IMR-90 (cell line): ENCODE measurements around the gene TRAPPC2L. TPM values are rescaled to one million over a fixed set of nuclear protein-coding genes. Genes with fewer than 3 reads are reported as not detected.

Experiments
- ATAC-seq: fragments of 200-7000 bp; cut with Tn5 transposase; 2 replicates; pipeline ENCODE4 v1.9.1; 2020; ENCODE audit warnings: low read depth, mild to moderate bottlenecking, moderate library complexity
- BruUV-seq: library from RNA; stranded (reverse); fragments of 400-500 nt; replicated peaks from 2 replicates; lab custom pipeline; 2021; lab: Mats Ljungman, UMichigan
- CTCF ChIA-PET: fragments of 300-600 bp; formaldehyde crosslinking; extraction: SDS; loops from one replicate; lab custom pipeline; 2021; ENCODE audit warnings: antibody characterized with exemption; lab: Yijun Ruan, JAX
- POLR2A ChIA-PET: fragments of 300-600 bp; sonication (Branson Sonifier 250); formaldehyde crosslinking; loops from one replicate; lab custom pipeline; 2022; ENCODE audit warnings: antibody characterized with exemption; ENCODE audit not compliant: unreplicated experiment; lab: Charles Lee
- DNase-seq: peaks from one replicate; pipeline ENCODE4 v3.0.0; 2013
- H2AFZ ChIP-seq: replicated peaks from 2 replicates; pipeline ENCODE3; 2013; ENCODE audit warnings: low read length, mild to moderate bottlenecking; ENCODE audit not compliant: poor library complexity
- H2AK5ac ChIP-seq: 2 replicates; pipeline ENCODE4 v1.6.1; 2013; ENCODE audit warnings: low read depth, low read length, inconsistent platforms
- H2AK9ac ChIP-seq: replicated peaks from 2 replicates; pipeline ENCODE3; 2013; ENCODE audit warnings: mild to moderate bottlenecking, low read depth, low read length, moderate library complexity; ENCODE audit not compliant: poor library complexity
- H2BK120ac ChIP-seq: 2 replicates; pipeline ENCODE4 v1.6.1; 2013; ENCODE audit warnings: low read depth, low read length, inconsistent platforms
- H2BK15ac ChIP-seq: 3 replicates; pipeline ENCODE4 v1.6.1; 2013; ENCODE audit warnings: low read depth, low read length, inconsistent platforms
- H2BK20ac ChIP-seq: 2 replicates; pipeline ENCODE4 v1.6.1; 2013; ENCODE audit warnings: low read depth, mild to moderate bottlenecking, inconsistent platforms, low read length, moderate library complexity
- H2BK5ac ChIP-seq: 2 replicates; pipeline ENCODE4 v1.6.1; 2013; ENCODE audit warnings: mild to moderate bottlenecking, low read depth, low read length, inconsistent platforms; ENCODE audit not compliant: poor library complexity, severe bottlenecking
- H3K14ac ChIP-seq: replicated peaks from 2 replicates; pipeline ENCODE4 v1.6.1; 2013; ENCODE audit warnings: low read depth, low read length, inconsistent platforms
- H3K18ac ChIP-seq: 2 replicates; pipeline ENCODE4 v1.6.1; 2013; ENCODE audit warnings: low read depth, low read length, control low read depth
- H3K23ac ChIP-seq: 2 replicates; pipeline ENCODE4 v1.6.1; 2013; ENCODE audit warnings: low read depth, low read length, inconsistent platforms
- H3K27ac ChIP-seq: 2 replicates; pipeline ENCODE4 v1.5.1; 2013; ENCODE audit warnings: mild to moderate bottlenecking, control low read depth, low read length; ENCODE audit not compliant: insufficient read depth
- H3K27me3 ChIP-seq: 2 replicates; pipeline ENCODE4 v1.6.1; 2013; ENCODE audit warnings: low read length; ENCODE audit not compliant: control insufficient read depth, insufficient read depth
- H3K36me3 ChIP-seq: 2 replicates; pipeline ENCODE4 v1.6.1; 2013; ENCODE audit warnings: low read length, mixed read lengths; ENCODE audit not compliant: control insufficient read depth, insufficient read depth
- H3K4ac ChIP-seq: 2 replicates; pipeline ENCODE4 v1.6.1; 2013; ENCODE audit warnings: low read depth, low read length, inconsistent platforms
- H3K4me1 ChIP-seq: 2 replicates; pipeline ENCODE4 v1.6.1; 2013; ENCODE audit warnings: low read length, mixed read lengths; ENCODE audit not compliant: control insufficient read depth, insufficient read depth
- H3K4me2 ChIP-seq: 2 replicates; pipeline ENCODE4 v1.6.1; 2013; ENCODE audit warnings: low read depth, mild to moderate bottlenecking, control low read depth, low read length, moderate library complexity
- H3K4me3 ChIP-seq: 2 replicates; pipeline ENCODE4 v1.5.1; 2013; ENCODE audit warnings: low read depth, mild to moderate bottlenecking, control low read depth, low read length, moderate library complexity; ENCODE audit not compliant: insufficient read depth
- H3K56ac ChIP-seq: 2 replicates; pipeline ENCODE4 v1.6.1; 2013; ENCODE audit warnings: low read length, inconsistent platforms; ENCODE audit not compliant: insufficient read depth; ENCODE audit errors: extremely low read depth
- H3K79me1 ChIP-seq, 2 experiments: 2 replicates each; pipeline ENCODE4 v1.6.1; 2013; ENCODE audit warnings: low read length in 2 of 2, inconsistent platforms in 1 of 2, low read depth in 1 of 2
- H3K9ac ChIP-seq: 2 replicates; pipeline ENCODE4 v1.6.1; 2013; ENCODE audit warnings: low read depth, low read length, control low read depth
- H3K9me1 ChIP-seq: 2 replicates; pipeline ENCODE4 v1.6.1; 2013; ENCODE audit warnings: low read length, inconsistent platforms; ENCODE audit not compliant: insufficient read depth
- H3K9me3 ChIP-seq: 2 replicates; pipeline ENCODE4 v1.6.1; 2013; ENCODE audit warnings: low read length; ENCODE audit not compliant: control insufficient read depth, insufficient read depth
- H4K20me1 ChIP-seq: 2 replicates; pipeline ENCODE4 v1.6.1; 2013; ENCODE audit warnings: low read length, inconsistent platforms; ENCODE audit not compliant: insufficient read depth
- H4K5ac ChIP-seq: 2 replicates; pipeline ENCODE4 v1.6.1; 2013; ENCODE audit warnings: mild to moderate bottlenecking, low read depth, low read length, control low read depth
- H4K8ac ChIP-seq, 2 experiments: 2 replicates each; pipeline ENCODE4 v1.6.1; 2013; ENCODE audit warnings: low read depth in 2 of 2, low read length in 2 of 2, control low read depth in 1 of 2, inconsistent platforms in 1 of 2
- H4K91ac ChIP-seq: 2 replicates; pipeline ENCODE4 v1.6.1; 2013; ENCODE audit warnings: low read depth, low read length, inconsistent platforms; ENCODE audit not compliant: insufficient read depth
- BHLHE40 ChIP-seq: fragments of 150-350 bp; IDR thresholded peaks from 2 replicates; pipeline ENCODE4 v1.6.1; 2016; ENCODE audit warnings: mild to moderate bottlenecking, low read depth, low read length
- CEBPB ChIP-seq: IDR thresholded peaks from 2 replicates; pipeline ENCODE4 v1.6.1; 2012; ENCODE audit warnings: low read depth, low read length, improper control_type of control experiment
- CHD1 ChIP-seq: IDR thresholded peaks from 2 replicates; pipeline ENCODE4 v1.6.1; 2012; ENCODE audit warnings: low read depth, low read length, improper control_type of control experiment
- CTCF ChIP-seq: conservative IDR thresholded peaks from 2 replicates; pipeline ENCODE4 v1.5.1; 2012; ENCODE audit warnings: mild to moderate bottlenecking, low read depth, low read length, improper control_type of control experiment
- ELK1 ChIP-seq: fragments of 150-350 bp; IDR thresholded peaks from 2 replicates; pipeline ENCODE4 v1.6.1; 2016; ENCODE audit warnings: low read depth, mild to moderate bottlenecking, low read length, moderate library complexity, borderline replicate concordance
- FOS ChIP-seq: fragments of 150-350 bp; IDR thresholded peaks from 2 replicates; pipeline ENCODE4 v1.6.1; 2016; ENCODE audit warnings: low read depth, low read length
- MAFK ChIP-seq: IDR thresholded peaks from 2 replicates; pipeline ENCODE4 v1.6.1; 2012; ENCODE audit warnings: low read depth, low read length, improper control_type of control experiment
- MAZ ChIP-seq: IDR thresholded peaks from 2 replicates; pipeline ENCODE4 v1.6.1; 2012; ENCODE audit warnings: low read depth, mild to moderate bottlenecking, low read length, improper control_type of control experiment, moderate library complexity, borderline replicate concordance
- MXI1 ChIP-seq: IDR thresholded peaks from 2 replicates; pipeline ENCODE4 v1.6.1; 2012; ENCODE audit warnings: low read depth, mild to moderate bottlenecking, low read length, moderate library complexity, borderline replicate concordance
- NFE2L2 ChIP-seq: fragments of 150-350 bp; IDR thresholded peaks from 2 replicates; pipeline ENCODE4 v1.6.1; 2016; ENCODE audit warnings: low read depth, mild to moderate bottlenecking, low read length
- POLR2A ChIP-seq: IDR thresholded peaks from 2 replicates; pipeline ENCODE4 v1.6.1; 2012; ENCODE audit warnings: mild to moderate bottlenecking, low read depth, low read length
- RAD21 ChIP-seq: IDR thresholded peaks from 2 replicates; pipeline ENCODE4 v1.6.1; 2012; ENCODE audit warnings: low read length, improper control_type of control experiment
- RCOR1 ChIP-seq: IDR thresholded peaks from 2 replicates; pipeline ENCODE4 v1.6.1; 2012; ENCODE audit warnings: mild to moderate bottlenecking, low read length, improper control_type of control experiment; ENCODE audit not compliant: insufficient replicate concordance
- RFX5 ChIP-seq: IDR thresholded peaks from 2 replicates; pipeline ENCODE4 v1.8.0; 2012; ENCODE audit warnings: low read depth, mild to moderate bottlenecking, low read length, moderate library complexity
- SMC3 ChIP-seq: fragments of 150-350 bp; IDR thresholded peaks from 2 replicates; pipeline ENCODE4 v1.6.1; 2016; ENCODE audit warnings: low read depth, mild to moderate bottlenecking, antibody characterized with exemption, low read length, moderate library complexity
- USF2 ChIP-seq: fragments of 150-350 bp; IDR thresholded peaks from 2 replicates; pipeline ENCODE4 v1.6.1; 2017; ENCODE audit warnings: mild to moderate bottlenecking, antibody characterized with exemption, low read length, low read depth
- WGBS, 2 experiments: methylation state at CpG; one replicate each; pipeline versions ENCODE4 v1.1.5 to v1.1.7; 2013; ENCODE audit warnings: missing lambda C conversion rate in 2 of 2; ENCODE audit not compliant: insufficient read length in 1 of 2; ENCODE audit errors: extremely low coverage in 2 of 2; 5-methylcytosine and 5-hydroxymethylcytosine counted together
- dilution Hi-C: fragments of 300-500 bp; cut with HindIII; formaldehyde crosslinking; loops from one replicate; pipeline ENCODE4 v1.14.3; 2018; ENCODE audit warnings: low sequenced_read_pairs; ENCODE audit not compliant: unreplicated experiment
- in situ Hi-C: fragments of 300-500 bp; cut with MboI; formaldehyde crosslinking; loops from 3 replicates; pipeline ENCODE4 v1.14.3; 2019; ENCODE audit warnings: low sequenced_read_pairs, inconsistent platforms, mixed read lengths
- intact Hi-C: fragments of 100-400 bp; cut with micrococcal nuclease; formaldehyde crosslinking; loops from 2 replicates; pipeline ENCODE4 v1.10.0; 2022
- polyA plus RNA-seq, 3 experiments: library from polyadenylated mRNA; depleted of rRNA; stranded (reverse); fragments of >200 nt; gene quantifications; 2 replicates each; pipeline ENCODE4 v1.2.3, GENCODE V29; 2012; ENCODE audit warnings: low replicate concordance in 1 of 3
- total RNA-seq: library from RNA; depleted of rRNA; stranded (reverse); fragments of >200 nt; gene quantifications from 2 replicates; pipeline ENCODE4 v1.2.3, GENCODE V29; 2012

TRAPPC2L gene
- total and polyA plus RNA-seq, 2 of the 4 experiments (the other 2 are of a cell fraction): 102 to 109 TPM

- Histone ChIP-seq H3K23ac (no peak overlapping the region), H3K4ac (peak overlapping the region; percentile 54; the same call in 1 of the 2 replicates), H2AFZ (no peak overlapping the region), H3K9ac (no peak overlapping the region), H2BK120ac (no peak overlapping the region), H3K18ac (no peak overlapping the region), H3K4me3 (no peak overlapping the region), H3K27me3 (no peaks in the 10 kb centered on the region), H3K9me3 (no peaks in the 10 kb centered on the region), H3K4me1 (peaks cover 12% of the 10 kb centered on the region), H3K14ac (no peak overlapping the region), H4K91ac (no peak overlapping the region), H3K56ac (no peak overlapping the region), H3K27ac (no peak overlapping the region), H3K79me1 (no peaks in the 10 kb centered on the region), H3K4me2 (no peak overlapping the region), H3K9me1 (peaks cover 5% of the 10 kb centered on the region), H2BK5ac (no peak overlapping the region), H2BK15ac (no peak overlapping the region), H3K36me3 (peaks cover 12% of the 10 kb centered on the region; the same call in 1 of the 2 replicates), H2BK20ac (no peak overlapping the region), H4K8ac (no peak overlapping the region; a peak in 1 of 4 replicates), H2AK9ac (no peak overlapping the region), H2AK5ac (no peak overlapping the region), H4K5ac (no peak overlapping the region), H4K20me1 (no peaks in the 10 kb centered on the region)
- dilution Hi-C loops: no loop called here
- 100% methylated on average over 3 of the region's 16 CpGs; no CpG with 5 or more reads in 1 of the 2 experiments for WGBS, 2 experiments
- TF ChIP-seq FOS (no peak), ELK1 (no peak), POLR2A (no peak), CEBPB (no peak), RFX5 (no peak), MXI1 (no peak), SMC3 (no peak), CTCF (no peak), MAZ (no peak), NFE2L2 (no peak), CHD1 (no peak), BHLHE40 (no peak), MAFK (no peak), RAD21 (no peak), RCOR1 (no peak), USF2 (no peak)
- CTCF ChIA-PET: no interaction called here
- ATAC-seq (no peak), DNase-seq (no peak)
- BruUV-seq: no TSS peak
- intact Hi-C loops: no loop called here
- POLR2A ChIA-PET: no interaction called here
- in situ Hi-C loops: no loop called here
These were observed 37.8 kb upstream of the TRAPPC2L start for GRCh38 chr16:88819126-88819525.
